Smooth muscle cell (in vitro differentiated cells): Measurements from ENCODE around the gene IFNAR2. TPM values are rescaled to one million over a fixed set of nuclear protein-coding genes. Genes with fewer than 3 reads are reported as not detected.

Experiments
- DNase-seq: peaks from one replicate; lab custom pipeline; 2025; ENCODE audit not compliant: unreplicated experiment; lab: John Stamatoyannopoulos, UW
- H2AFZ ChIP-seq: fragments of 200-600 bp; sonication (generic); 2 replicates; pipeline ENCODE4 v1.6.0; 2016; ENCODE audit warnings: antibody characterized with exemption, low read depth, mild to moderate bottlenecking
- H3F3A ChIP-seq: fragments of 200-600 bp; sonication (generic); 2 replicates; pipeline ENCODE4 v1.6.0; 2017; ENCODE audit warnings: antibody characterized with exemption, low read depth
- H3K27ac ChIP-seq: fragments of 200-600 bp; sonication (generic); 2 replicates; pipeline ENCODE4 v1.5.1; 2016; ENCODE audit warnings: low read depth, mild to moderate bottlenecking
- H3K27me3 ChIP-seq: fragments of 200-600 bp; sonication (generic); 2 replicates; pipeline ENCODE4 v1.6.1; 2016; ENCODE audit warnings: low read depth, mild to moderate bottlenecking
- H3K36me3 ChIP-seq: fragments of 200-600 bp; sonication (generic); 2 replicates; pipeline ENCODE4 v1.5.1; 2016; ENCODE audit warnings: low read depth
- H3K4me1 ChIP-seq: fragments of 200-600 bp; sonication (generic); 2 replicates; pipeline ENCODE4 v1.5.1; 2016; ENCODE audit warnings: low read depth
- H3K4me2 ChIP-seq: fragments of 200-600 bp; sonication (generic); 2 replicates; pipeline ENCODE4 v1.6.0; 2016; ENCODE audit warnings: mild to moderate bottlenecking
- H3K4me3 ChIP-seq: fragments of 200-600 bp; sonication (generic); 2 replicates; pipeline ENCODE4 v1.5.1; 2016; ENCODE audit warnings: mild to moderate bottlenecking
- H3K79me2 ChIP-seq: fragments of 200-600 bp; sonication (generic); 2 replicates; pipeline ENCODE4 v1.6.0; 2016; ENCODE audit warnings: low read depth, mild to moderate bottlenecking
- H3K9ac ChIP-seq: fragments of 200-600 bp; sonication (generic); 2 replicates; pipeline ENCODE4 v1.6.0; 2016; ENCODE audit warnings: low read depth
- H3K9me3 ChIP-seq: fragments of 200-600 bp; sonication (generic); replicated peaks from 2 replicates; pipeline ENCODE4 v1.5.1; 2016; ENCODE audit warnings: low read depth
- H4K20me1 ChIP-seq: fragments of 200-600 bp; sonication (generic); 2 replicates; pipeline ENCODE4 v1.6.0; 2016; ENCODE audit warnings: low read depth
- CTCF ChIP-seq: fragments of 200-600 bp; sonication (generic); IDR thresholded peaks from 2 replicates; pipeline ENCODE4 v1.5.1; 2017; ENCODE audit warnings: borderline replicate concordance, mild to moderate bottlenecking, antibody characterized with exemption; ENCODE audit not compliant: insufficient read depth, poor library complexity, severe bottlenecking
- WGBS: methylation state at CpG from one replicate; pipeline ENCODE4 v1.1.7; 2016; ENCODE audit warnings: low lambda C conversion rate; 5-methylcytosine and 5-hydroxymethylcytosine counted together
- polyA plus RNA-seq: library from polyadenylated mRNA; unstranded; fragments of >200 nt; fragmentation: Nextera tagmentation; extraction: Ambion mirVana; gene quantifications from 2 replicates; pipeline ENCODE4 v1.2.1, GENCODE V29; 2016
- total RNA-seq: library from RNA; depleted of rRNA; stranded (reverse); fragments of >200 nt; gene quantifications from 2 replicates; pipeline ENCODE4 v1.2.3, GENCODE V29; 2014

IFNAR2 gene
- total and polyA plus RNA-seq, 2 experiments from 2014 or later: 30.7 to 33.2 TPM

- no peak overlapping the region for H3K4me2 ChIP-seq
- no peak overlapping the region for H3K4me3 ChIP-seq
- no peak for DNase-seq
- no peaks in the 10 kb centered on the region for H3K9me3 ChIP-seq
- 98% methylated on average over 8 of the region's 8 CpGs for WGBS
- H3K4me1 ChIP-seq: peaks cover 7% of the 10 kb centered on the region
- TF ChIP-seq CTCF: no peak
- peaks cover 12% of the 10 kb centered on the region for H3K79me2 ChIP-seq
- no peak overlapping the region for H3K9ac ChIP-seq
- no peak overlapping the region for H2AFZ ChIP-seq
- H3F3A ChIP-seq: no peaks in the 10 kb centered on the region
- H3K27me3 ChIP-seq: no peaks in the 10 kb centered on the region
- no peak overlapping the region for H3K27ac ChIP-seq
- no peaks in the 10 kb centered on the region for H3K36me3 ChIP-seq
- H4K20me1 ChIP-seq: no peaks in the 10 kb centered on the region
These were observed 41.2 kb downstream of the IFNAR2 start for GRCh38 chr21:33270986-33271385.

- Histone ChIP-seq H3K9ac (no peak overlapping the region), H3K4me1 (no peaks in the 10 kb centered on the region), H3K36me3 (no peaks in the 10 kb centered on the region), H3K79me2 (no peaks in the 10 kb centered on the region), H4K20me1 (no peaks in the 10 kb centered on the region), H3K27ac (no peak overlapping the region), H3F3A (no peaks in the 10 kb centered on the region), H3K4me2 (no peak overlapping the region), H3K4me3 (no peak overlapping the region), H3K9me3 (no peaks in the 10 kb centered on the region), H3K27me3 (no peaks in the 10 kb centered on the region), H2AFZ (no peak overlapping the region)
- DNase-seq: no peak
- TF ChIP-seq CTCF: no peak
- 84% methylated on average over 6 of the region's 6 CpGs for WGBS
These were observed 43.3 kb downstream of the IFNAR2 start for GRCh38 chr21:33273044-33273443.

GRCh38 chr21:33278721-33279120 lies 49.0 kb downstream of the IFNAR2 start:
- Histone ChIP-seq H3F3A (no peaks in the 10 kb centered on the region), H3K4me1 (no peaks in the 10 kb centered on the region), H4K20me1 (no peaks in the 10 kb centered on the region), H3K27me3 (no peaks in the 10 kb centered on the region), H3K27ac (no peak overlapping the region), H3K9ac (no peak overlapping the region), H3K4me3 (no peak overlapping the region), H3K9me3 (no peaks in the 10 kb centered on the region), H3K79me2 (no peaks in the 10 kb centered on the region), H3K4me2 (no peak overlapping the region), H2AFZ (no peak overlapping the region), H3K36me3 (peaks cover 13% of the 10 kb centered on the region)
- TF ChIP-seq CTCF: no peak
- WGBS: 92% methylated on average over 2 of the region's 2 CpGs
- no peak for DNase-seq

GRCh38 chr21:33279330-33279820 lies 49.6 kb downstream of the IFNAR2 start:
- no peak overlapping the region for H3K27ac ChIP-seq
- H3K27me3 ChIP-seq: no peaks in the 10 kb centered on the region
- no peak for DNase-seq
- H3K79me2 ChIP-seq: no peaks in the 10 kb centered on the region
- H3K36me3 ChIP-seq: peaks cover 13% of the 10 kb centered on the region
- no peaks in the 10 kb centered on the region for H4K20me1 ChIP-seq
- H3F3A ChIP-seq: no peaks in the 10 kb centered on the region
- H3K4me2 ChIP-seq: no peak overlapping the region
- H2AFZ ChIP-seq: no peak overlapping the region
- no peaks in the 10 kb centered on the region for H3K4me1 ChIP-seq
- H3K9me3 ChIP-seq: no peaks in the 10 kb centered on the region
- 95% methylated on average over 3 of the region's 3 CpGs for WGBS
- H3K4me3 ChIP-seq: no peak overlapping the region
- TF ChIP-seq CTCF: no peak
- no peak overlapping the region for H3K9ac ChIP-seq
